GM19395 (cell line): Measurements from ENCODE around the gene CD200R1L.
A peak's percentile ranks its signal among the peaks of the same experiment; 100 is the strongest.

ENCODE experiments used
- ATAC-seq: cut with Tn5 transposase; IDR thresholded peaks from one replicate; pipeline ENCODE4 v1.9.1; 2021; ENCODE audit warnings: mild to moderate bottlenecking, moderate library complexity; ENCODE audit not compliant: unreplicated experiment

CD200R1L gene

GRCh38 chr3:112822064-112823055, 24.3 kb downstream of the CD200R1L start:
- ATAC-seq, result no peak

- no peak for ATAC-seq
Measured at GRCh38 chr3:112818289-112818688, 28.4 kb downstream of the CD200R1L start.

GRCh38 chr3:112817797-112818196, 28.9 kb downstream of the CD200R1L start:
- ATAC-seq, result no peak

- no peak for ATAC-seq
Measured at GRCh38 chr3:112817271-112817670, 29.4 kb downstream of the CD200R1L start.

GRCh38 chr3:112815981-112816380, 30.7 kb downstream of the CD200R1L start:
- ATAC-seq, result no peak

GRCh38 chr3:112814266-112814665, 32.4 kb downstream of the CD200R1L start:
- no peak for ATAC-seq

GRCh38 chr3:112813723-112814171, 32.9 kb downstream of the CD200R1L start:
- peak; percentile 86 for ATAC-seq

- no peak for ATAC-seq
Measured at GRCh38 chr3:112813016-112813415, 33.6 kb downstream of the CD200R1L start.

- ATAC-seq, result no peak
Measured at GRCh38 chr3:112811917-112812660, 34.6 kb downstream of the CD200R1L start.

GRCh38 chr3:112811131-112811884, 35.4 kb downstream of the CD200R1L start:
- no peak for ATAC-seq

- ATAC-seq, result no peak
Measured at GRCh38 chr3:112810561-112810960, 36.1 kb downstream of the CD200R1L start.

GRCh38 chr3:112808136-112808535, 38.5 kb downstream of the CD200R1L start:
- no peak for ATAC-seq

- no peak for ATAC-seq
Measured at GRCh38 chr3:112807685-112808084, 39.0 kb downstream of the CD200R1L start.

- no peak for ATAC-seq
Measured at GRCh38 chr3:112806903-112807302, 39.8 kb downstream of the CD200R1L start.

- no peak for ATAC-seq
Measured at GRCh38 chr3:112805126-112805525, 41.5 kb downstream of the CD200R1L start.

GRCh38 chr3:112804021-112804420, 42.6 kb downstream of the CD200R1L start:
- no peak for ATAC-seq

- no peak for ATAC-seq
Measured at GRCh38 chr3:112803467-112803866, 43.2 kb downstream of the CD200R1L start.

- ATAC-seq, result no peak
Measured at GRCh38 chr3:112802338-112802737, 44.3 kb downstream of the CD200R1L start.

GRCh38 chr3:112799946-112800345, 46.7 kb downstream of the CD200R1L start:
- ATAC-seq, result no peak

GRCh38 chr3:112794622-112795172, 52.0 kb downstream of the CD200R1L start:
- ATAC-seq, result no peak
